ENCODE results near the gene GSG1L.
"Not testable (repeated sequence)": the region's sequence is repeated elsewhere in the genome, so short reads cannot be mapped to it uniquely, and the experiment has no call there.

Gene GSG1L

DNA sequence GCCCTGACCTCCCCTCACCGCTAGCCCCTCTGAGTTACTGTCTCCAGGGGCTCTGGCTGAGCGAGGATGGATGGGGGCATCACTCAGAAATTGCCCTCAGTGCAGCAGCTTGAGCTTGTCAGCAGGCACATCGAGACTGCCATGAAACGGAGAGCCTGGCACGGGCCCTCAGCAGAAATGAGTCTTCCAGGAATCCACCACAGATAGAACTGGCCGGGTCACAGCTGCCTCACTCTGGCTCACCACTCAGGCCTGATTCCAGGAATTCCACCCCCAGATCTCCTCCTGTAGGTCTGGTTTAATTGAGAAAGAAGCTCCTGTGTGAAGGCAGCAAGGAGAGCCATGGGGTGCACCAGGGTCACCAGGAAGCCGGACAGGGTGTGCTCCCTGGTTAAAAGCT, 85.5 kb downstream of the GSG1L start:
- no peak for DNase-seq

DNA sequence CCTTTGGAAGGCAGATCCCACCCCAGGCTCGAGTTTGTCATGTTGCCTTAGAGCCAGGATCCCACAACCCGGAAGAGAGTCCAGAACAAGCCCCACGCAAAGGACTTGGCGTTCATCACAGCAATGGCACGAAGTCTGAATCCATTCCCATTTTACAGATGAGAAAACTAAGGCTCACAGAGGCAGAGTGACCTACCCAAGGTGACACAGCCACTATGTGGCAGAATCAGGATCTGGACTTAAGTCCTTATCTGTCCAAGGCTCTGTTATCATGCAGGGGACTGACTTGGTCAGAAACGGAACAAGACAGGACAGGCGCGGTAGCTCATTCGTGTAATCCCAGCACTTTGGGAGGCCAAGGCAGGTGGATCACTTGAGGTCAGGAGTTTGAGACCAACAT, 86.5 kb downstream of the GSG1L start:
- no peak for DNase-seq

DNA sequence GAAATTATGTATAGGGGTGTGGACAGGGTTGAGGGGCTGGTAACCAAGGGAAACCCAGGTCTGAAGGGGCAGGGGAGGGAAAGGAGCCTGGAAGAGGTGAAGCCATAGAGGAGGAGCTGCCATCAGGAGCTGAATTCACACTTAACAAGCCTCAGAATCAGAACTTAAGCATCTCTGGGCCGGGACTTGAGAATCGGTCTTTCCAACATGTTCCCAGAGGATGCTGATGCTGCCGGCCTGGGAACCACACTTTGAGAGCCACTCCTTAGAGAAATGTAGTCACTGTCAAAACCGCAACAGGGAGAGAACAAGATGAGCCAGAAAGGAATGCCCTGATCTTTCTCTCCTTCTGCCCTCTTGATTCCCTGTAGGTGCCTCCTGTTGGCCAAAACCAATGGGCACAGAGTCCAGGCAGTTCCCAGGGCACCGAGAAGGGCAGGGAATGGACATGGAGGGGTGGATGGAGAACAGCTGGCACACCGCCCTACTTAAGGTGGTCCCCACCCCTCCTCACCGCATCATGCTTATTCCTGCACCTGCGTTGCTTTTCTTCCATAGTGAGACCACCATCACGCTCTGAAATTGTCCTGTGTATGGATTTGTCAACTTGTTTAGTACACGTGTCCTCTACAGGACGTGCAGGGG, 88.5 kb downstream of the GSG1L start:
- no peak for DNase-seq

DNA sequence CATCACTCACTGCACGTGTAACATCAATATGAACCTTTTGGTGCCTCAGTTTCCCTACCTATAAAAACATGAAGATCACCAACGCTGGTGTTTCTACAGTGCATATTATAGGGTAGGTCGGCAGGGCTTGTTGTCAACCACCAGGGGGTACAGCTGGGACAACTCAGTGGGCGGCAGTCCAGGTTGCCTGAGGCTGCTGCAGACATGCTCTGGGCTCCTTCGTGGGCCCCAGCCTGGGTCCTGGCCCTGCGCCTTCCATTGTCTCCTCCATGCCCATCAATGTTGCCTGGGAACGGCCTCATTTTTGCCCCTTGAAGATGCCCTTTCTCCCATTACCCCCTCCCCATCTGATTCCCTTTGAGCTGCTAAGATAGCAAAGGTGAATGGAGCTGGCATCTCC, 89.8 kb downstream of the GSG1L start:
- DNase-seq = no peak

DNA sequence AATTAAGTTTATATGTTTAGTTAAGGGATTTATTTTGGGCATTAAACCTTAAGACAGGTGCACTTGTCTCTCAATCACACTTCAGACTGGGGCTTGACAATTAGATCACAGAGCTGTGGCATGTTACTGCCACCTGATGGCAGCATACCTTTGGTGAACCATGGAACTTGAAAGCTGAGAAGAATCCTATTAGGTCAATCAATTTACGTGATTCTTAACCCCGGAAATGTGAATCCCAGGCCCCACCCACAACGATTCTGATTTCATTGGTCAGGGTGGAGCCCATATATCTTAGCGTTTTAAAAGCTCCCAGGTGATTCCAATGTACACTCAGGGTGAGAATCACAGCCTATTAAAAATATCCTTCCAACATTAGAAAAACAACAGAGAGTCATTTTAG, 91.0 kb downstream of the GSG1L start:
- DNase-seq = peak; percentile 42 to 60

DNA sequence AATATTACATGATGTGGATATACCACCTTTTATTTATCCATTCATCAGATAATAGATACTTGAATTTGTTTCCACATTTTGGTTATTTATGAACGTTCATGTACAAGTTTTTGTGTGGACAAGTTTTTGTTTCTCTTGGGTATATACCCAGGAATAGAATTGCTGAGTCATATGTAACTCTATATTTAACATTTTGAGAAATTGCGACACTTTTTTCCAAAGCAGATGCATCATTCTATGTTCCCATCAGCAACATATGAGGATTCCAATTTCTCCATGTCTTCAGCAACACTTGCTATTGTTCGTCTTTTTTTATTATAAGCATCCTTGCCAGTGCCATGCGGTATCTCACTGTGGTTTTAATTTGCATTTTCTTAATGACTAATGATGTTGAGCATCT, 93.9 kb downstream of the GSG1L start:
- DNase-seq = no peak

DNA sequence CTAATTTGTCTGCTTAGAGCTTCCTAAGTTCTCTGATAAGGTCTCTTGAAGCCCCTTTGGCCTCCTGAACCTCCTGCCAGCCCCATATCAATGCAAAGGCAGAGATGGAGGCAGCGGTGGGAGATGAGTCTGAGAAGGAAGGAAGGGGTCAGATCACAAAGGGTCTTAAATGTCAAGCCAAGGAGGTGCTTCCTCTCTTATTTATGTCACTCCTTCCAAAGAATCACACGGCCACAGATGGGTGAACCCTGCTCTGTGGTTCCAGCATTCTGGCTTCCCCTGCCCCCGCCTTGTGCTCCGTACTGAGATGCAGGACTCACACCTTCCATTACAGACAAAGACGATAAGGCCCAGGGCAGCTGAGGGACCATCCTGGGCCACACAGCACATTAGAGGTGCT, 96.3 kb downstream of the GSG1L start:
- no peak for DNase-seq

DNA sequence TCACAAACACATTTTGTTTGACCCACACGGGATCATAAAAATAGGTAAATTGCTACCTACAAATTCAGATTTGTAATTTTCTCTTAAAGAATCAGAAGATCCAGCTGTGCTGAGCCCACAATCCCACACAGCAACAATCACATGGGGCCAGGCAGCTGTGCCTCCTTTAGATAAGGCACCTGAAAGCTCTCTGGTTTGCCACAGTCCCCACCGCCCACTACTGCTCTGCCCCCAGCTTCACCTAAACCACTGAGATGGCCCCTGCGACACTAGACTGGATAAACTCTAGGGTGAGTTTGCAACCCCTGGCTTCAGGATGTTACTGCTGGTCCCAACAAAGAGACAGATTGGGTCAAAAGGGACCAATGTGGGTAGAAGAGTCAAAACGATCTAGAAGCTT, 96.8 kb downstream of the GSG1L start:
- no peak for DNase-seq

DNA sequence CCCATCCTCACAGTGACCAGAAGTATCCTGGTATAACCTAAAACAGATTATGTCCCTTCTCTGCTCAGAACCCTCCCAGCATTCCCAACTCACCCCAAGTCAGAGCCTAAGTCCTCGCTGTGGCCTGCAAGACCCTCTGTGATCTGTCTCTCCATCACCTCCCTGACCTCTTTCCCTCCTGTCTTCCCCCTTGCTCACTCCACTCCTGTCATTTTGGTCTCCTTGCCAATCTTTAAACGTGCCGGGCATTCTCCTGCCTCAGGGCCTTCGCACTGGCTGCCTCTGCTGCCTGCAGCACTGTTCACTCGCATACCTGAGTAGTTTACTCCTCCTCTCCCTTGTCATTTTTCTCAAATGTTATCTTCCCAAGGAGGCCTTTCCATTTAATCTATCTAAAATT, 97.7 kb downstream of the GSG1L start:
- DNase-seq = no peak

DNA sequence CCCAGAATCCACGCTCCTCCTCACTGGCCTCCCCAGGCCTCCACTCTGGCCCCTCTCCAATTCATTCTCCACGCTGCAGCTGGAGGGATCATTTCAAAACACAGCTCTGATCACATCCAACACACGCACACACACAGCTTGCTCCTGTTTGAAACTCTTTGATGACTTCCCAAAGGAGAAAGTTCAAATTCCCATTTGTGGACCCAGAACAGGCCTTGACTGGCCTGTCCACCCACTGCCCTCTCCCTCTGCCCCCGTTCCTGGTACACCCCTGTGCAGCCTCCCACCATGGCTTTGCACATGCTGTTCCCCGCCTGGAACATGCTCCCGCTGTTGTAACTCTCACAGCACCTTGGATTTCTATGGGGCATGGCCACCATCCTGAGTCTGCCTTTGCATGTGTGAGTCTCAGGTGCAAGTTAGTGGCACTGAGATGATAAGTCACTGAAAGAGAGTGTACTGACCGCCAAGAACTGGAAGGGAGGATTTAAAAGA, 100.0 kb downstream of the GSG1L start:
- no peak for DNase-seq

DNA sequence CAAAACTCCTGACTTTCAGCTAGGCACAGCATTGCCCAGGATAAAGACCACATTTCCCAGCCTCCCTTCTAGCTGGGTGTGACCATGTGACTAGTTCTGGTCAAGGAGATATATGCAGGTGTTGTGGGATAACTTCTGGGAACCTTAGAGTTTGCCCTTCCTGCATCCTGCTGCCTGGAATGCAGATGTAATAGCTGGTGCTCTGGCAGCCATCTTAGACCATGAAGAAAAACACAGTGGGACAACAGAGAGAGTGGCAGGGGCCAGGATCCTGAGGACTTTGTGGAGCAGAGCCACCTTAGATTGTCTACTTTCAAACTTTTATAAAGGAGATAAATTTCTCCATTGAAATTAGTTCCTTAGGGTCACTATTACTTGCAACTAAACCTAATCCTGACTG, 101.3 kb downstream of the GSG1L start:
- DNase-seq = no peak

DNA sequence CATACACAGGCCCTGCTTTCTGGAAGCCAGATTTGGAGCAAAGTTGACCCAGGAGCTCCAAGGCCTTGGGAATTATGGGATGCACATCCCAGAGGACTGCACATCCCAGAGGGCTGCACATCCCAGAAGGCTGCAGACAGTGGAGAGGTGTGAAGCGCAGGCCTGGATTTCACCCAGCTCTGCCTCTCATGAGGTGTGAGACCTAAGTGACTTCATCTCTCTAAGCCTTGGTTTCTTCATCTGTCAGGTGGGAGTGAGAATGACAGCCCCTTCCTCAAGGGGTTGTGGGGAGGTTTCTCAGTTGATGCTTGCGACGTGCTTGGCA, 102.3 kb downstream of the GSG1L start:
- no peak for DNase-seq

DNA sequence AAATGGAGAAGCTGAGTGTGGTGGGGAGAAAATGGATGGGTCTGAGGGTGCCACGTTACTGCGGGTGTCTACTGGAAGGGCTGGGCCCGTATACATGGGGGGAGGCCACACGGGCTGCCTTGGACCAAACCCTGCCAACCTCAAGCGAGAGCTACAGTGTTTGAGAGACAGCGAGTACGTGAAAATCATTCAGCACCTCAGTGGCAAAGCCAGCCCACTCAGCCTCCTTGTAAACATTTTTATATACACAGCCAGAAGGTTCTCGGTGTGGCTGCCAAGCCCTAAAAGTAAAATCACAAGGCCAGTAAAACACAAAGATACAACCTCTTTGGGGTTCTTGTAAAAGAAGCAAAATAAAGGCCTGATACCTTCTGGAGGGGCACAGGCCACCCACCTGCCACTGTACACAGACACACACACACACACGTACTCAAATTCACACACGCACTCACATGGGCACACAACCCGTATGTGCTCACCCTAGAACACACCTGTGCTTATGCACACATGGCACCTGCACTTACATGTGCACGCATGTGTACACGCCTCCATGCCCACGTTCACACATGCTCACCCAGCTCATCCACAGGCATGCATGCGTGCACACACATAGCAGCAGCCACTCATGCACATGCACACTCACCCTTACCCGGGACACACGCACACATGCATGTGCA, 102.8 kb downstream of the GSG1L start:
- DNase-seq = no peak

DNA sequence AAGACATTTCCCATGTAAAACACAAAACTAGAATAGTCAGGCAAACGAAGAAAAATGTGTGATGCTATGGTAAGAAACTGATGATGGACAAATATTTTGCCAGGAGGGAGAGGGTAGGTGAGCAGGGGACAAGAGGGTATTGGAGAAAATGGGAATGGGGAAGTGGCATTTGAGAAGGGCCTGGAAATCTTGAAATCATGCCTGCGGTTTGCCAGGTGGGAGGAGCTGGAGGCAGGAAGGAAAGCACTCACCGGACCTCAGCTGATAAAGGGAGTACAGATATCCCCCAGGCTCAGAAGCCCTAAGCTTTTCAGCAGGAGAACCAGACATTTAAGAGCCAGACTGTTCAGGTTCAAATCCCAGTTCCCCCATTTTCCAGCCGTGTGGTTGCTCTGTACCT, 103.6 kb downstream of the GSG1L start:
- no peak for DNase-seq

DNA sequence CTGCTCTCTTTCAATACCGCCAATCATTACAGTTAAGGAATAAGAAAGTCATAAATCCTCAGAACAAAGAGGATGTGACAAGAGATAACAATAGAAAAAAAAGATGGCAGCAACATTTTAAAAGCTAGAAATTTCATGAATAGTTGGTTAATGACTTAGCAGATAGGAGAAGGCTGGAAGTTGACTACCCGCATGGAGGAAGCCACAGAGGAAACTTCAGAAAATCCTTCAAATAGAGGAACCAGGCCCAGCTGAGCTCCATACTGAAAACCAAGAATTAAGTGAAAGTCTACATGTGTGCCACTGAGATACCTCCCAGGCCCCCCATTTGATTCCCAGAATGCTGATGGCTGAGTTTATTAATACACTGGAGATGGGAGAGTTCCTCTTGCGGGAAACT, 109.3 kb downstream of the GSG1L start:
- no peak for DNase-seq

DNA sequence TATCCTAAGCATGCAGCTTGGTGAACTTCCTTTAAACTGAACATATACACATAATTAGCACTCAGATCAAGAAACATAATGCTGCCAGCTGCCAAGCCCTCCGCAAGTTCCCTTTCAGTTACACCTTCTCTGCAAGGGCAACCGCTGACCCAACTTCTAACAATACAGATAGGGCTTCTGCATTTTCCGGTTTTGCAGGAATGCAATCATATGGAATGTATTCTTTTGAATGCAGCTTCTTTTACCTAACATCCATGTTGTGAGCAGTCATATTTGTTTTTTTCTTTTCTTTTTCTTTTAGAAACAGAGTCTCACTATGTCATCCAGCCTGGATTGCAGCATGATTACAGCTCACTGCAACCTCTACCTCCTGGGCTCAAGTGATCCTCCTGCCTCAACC, 110.7 kb downstream of the GSG1L start:
- no peak for DNase-seq

DNA sequence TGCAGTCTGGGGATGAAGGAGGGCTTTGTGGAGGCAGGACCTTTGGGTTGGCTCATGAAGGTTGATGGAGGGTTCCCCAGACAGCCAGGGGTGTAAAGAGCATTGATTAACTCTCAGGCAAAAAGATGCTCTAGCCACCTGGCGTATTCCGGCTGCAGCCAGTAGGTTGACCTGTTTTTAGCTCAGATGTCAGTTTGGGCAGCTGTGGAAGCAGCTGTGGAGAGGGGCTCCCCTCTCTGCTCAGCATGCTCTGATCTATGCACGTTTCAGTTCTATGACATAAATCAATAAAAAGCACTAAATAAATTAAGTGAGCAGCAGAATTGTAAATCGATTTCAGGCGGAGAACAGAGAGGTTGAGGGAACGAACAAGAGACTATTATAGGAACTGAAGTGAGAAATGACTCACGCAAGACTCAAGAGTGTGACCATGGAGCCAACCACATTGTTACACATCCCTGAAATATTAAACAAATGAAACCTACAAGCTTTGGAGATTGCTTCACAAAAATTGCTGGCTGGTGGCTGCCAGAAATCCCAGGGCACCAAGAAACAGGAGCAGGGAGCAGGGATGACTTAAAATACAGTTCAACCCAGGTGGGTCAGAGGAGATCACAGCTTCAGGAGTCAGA, 111.9 kb downstream of the GSG1L start:
- DNase-seq = no peak

DNA sequence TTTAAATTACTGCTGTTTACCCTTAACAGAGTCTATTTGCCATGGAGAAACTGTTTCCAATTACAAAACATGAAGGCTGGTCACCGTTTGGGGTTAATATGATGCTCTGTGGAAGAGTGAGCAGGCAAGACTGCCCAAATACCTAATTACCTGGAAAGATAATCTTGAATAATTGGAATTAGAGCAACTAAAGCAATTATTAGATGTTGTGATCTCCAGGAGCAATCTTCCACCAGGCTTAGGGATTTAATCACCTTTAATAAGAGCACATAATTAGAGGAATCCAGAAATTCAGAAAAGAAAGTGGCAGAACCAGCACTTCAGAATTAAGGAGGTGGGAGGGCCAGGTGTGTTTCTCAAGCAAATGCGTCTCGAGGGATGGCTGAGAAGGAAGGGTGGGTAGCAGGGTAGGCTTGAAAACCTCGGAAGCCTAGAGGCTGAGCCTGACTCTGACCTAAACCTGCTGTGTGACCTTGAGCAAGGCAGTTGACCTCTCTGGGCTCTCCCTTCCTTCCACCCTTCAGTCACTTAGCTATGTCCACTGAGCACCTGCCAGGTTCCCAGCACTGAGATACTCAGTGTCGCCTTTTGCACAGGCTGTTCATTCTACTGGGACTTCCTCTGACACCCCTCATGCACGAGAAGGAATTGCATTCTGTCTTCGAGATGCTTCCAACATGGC, 113.2 kb downstream of the GSG1L start:
- no peak for DNase-seq

DNA sequence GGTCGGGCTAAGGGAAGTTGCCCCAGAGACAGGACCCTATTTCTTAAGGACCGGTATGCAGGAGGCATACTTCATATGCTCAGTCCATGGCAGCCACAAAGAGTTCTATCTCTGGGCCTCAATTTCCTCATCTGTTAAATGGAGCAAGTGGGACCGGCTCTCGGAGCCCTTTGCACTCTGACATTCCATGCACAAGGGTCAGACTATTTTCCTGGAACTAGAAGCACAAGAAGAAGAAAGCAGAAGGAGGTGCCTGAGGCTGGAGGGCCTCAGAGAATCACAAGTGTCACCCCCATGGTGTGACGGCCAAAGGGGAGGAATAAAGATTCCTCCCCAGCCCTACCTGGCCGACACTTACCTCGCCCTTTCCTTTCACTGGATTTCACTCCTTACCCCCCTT, 115.8 kb downstream of the GSG1L start:
- DNase-seq = no peak

DNA sequence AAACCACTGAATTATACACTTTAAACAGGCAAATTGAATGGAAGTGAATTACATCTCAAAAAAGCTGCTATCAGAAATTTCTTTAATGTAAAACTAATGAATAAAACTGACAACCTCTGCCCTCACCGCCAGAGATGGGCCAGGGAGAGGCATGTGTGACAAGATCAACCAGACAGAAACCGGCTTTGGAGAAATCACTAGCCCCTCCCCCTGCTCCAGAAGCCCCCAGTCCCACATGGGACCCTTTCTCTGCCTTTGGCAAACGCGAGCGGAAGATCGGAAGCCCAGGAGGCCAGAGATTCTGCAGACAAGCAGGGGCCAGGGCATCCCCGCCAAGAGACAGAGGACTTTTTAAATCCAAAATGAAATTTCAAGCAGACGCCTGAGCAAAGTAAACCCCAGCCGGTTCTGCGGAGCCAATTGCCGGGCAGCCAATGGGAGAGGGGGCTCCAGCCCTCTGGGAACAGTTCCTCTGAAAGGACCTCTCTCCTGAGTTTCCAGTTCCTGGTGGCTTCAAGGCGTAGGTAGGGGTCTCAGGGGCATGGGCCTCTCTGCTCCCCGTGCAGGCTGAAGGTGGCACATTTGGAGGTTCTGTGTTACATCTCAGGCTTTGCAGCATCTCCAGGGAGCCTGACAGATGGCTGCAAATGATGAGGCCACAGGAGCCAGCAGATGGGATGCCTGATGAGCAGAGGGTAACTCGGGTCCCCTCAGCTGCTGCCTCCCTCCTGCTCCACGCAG, 118.1 kb downstream of the GSG1L start:
- no peak for DNase-seq

DNA sequence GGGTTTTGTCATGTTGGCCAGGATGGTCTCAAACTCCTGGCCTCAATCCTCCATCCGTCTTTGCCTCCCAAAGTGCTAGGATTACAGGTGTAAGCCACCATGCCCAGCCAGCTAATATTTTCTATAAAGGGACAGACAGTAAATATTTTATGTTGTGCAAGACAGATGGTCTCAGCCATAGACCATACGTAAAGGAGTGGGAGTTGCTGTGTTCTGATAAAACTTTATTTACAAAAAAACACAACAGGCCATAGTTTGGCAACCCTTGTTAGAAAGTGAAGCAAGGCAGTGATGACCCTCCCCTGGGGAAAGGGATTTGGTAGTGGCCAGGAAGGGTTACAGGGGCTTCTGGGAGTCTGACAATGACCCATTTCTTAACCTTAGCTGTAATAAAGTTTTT, 119.7 kb downstream of the GSG1L start:
- DNase-seq = no peak

DNA sequence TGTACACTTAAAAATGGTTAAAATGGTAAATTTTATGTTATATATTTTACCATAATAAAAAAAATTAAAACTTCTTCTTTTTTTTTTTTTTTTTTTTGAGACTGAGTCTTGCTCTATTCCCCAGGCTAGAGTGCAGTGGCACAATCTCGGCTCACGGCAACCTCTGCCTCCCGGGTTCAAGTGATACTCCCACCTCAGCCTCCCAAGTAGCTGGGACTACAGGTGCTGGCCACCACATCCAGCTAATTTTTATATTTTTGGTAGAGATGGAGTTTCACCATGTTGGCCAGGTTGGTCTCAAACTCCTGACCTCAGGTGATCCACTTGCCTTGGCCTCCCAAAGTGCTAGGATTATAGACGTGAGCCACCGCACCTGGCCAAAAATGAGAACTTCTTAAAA, 121.4 kb downstream of the GSG1L start:
- DNase-seq = not testable (repeated sequence)

DNA sequence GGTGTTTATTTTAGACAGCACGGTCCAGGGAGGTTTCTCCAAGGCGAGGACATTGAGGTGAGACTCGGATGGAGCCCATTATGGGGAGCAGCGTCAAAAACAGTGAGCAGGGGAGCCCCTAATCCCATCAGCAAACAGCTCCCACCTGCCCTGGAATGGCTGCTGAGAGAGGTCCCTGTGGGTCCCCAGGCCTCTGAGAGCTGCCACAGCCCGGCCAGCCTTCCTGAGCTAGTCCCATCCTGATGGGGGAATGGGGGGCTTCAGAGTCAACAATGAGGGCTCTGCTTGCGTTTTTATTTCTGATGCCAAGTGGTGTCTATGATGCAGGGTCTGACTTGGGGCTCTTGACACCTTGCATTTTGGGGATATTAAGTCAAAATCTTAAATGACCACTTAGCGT, 128.4 kb downstream of the GSG1L start:
- DNase-seq = no peak
